Measurements from ENCODE around the gene KCNJ8.

- TF ChIP-seq, protein P1, sequence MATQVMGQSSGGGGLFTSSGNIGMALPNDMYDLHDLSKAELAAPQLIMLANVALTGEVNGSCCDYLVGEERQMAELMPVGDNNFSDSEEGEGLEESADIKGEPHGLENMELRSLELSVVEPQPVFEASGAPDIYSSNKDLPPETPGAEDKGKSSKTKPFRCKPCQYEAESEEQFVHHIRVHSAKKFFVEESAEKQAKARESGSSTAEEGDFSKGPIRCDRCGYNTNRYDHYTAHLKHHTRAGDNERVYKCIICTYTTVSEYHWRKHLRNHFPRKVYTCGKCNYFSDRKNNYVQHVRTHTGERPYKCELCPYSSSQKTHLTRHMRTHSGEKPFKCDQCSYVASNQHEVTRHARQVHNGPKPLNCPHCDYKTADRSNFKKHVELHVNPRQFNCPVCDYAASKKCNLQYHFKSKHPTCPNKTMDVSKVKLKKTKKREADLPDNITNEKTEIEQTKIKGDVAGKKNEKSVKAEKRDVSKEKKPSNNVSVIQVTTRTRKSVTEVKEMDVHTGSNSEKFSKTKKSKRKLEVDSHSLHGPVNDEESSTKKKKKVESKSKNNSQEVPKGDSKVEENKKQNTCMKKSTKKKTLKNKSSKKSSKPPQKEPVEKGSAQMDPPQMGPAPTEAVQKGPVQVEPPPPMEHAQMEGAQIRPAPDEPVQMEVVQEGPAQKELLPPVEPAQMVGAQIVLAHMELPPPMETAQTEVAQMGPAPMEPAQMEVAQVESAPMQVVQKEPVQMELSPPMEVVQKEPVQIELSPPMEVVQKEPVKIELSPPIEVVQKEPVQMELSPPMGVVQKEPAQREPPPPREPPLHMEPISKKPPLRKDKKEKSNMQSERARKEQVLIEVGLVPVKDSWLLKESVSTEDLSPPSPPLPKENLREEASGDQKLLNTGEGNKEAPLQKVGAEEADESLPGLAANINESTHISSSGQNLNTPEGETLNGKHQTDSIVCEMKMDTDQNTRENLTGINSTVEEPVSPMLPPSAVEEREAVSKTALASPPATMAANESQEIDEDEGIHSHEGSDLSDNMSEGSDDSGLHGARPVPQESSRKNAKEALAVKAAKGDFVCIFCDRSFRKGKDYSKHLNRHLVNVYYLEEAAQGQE (IDR thresholded peaks at IDR 0.05; ENCODE audit: insufficient read depth in 1 of 2, low read depth in 2 of 2, low read length in 1 of 2) = no peak
- TF ChIP-seq, protein P2, sequence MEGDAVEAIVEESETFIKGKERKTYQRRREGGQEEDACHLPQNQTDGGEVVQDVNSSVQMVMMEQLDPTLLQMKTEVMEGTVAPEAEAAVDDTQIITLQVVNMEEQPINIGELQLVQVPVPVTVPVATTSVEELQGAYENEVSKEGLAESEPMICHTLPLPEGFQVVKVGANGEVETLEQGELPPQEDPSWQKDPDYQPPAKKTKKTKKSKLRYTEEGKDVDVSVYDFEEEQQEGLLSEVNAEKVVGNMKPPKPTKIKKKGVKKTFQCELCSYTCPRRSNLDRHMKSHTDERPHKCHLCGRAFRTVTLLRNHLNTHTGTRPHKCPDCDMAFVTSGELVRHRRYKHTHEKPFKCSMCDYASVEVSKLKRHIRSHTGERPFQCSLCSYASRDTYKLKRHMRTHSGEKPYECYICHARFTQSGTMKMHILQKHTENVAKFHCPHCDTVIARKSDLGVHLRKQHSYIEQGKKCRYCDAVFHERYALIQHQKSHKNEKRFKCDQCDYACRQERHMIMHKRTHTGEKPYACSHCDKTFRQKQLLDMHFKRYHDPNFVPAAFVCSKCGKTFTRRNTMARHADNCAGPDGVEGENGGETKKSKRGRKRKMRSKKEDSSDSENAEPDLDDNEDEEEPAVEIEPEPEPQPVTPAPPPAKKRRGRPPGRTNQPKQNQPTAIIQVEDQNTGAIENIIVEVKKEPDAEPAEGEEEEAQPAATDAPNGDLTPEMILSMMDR (IDR thresholded peaks at IDR 0.05) = no peak
- TF ChIP-seq POLR2AphosphoS5 (IDR thresholded peaks at IDR 0.05; ENCODE audit: low read depth, low read length) = no peak
Observed at GRCh38 chr12:21788089-21788983, 13.8 kb upstream of the KCNJ8 start.
